Measurements from ENCODE around the gene MYL2. TPM values are rescaled to one million over a fixed set of nuclear protein-coding genes. Genes with fewer than 3 reads are reported as not detected.

The MYL2 gene
- total and polyA plus RNA-seq, 2 donors from 2014 or later = 4.4 TPM; not detected in 1

- Histone ChIP-seq H3K27me3 (ENCODE audit: control insufficient read depth, insufficient read depth, low read length) (no peaks in the 10 kb centered on the region), H3K4me1 (ENCODE audit: control insufficient read depth in 2 of 3, insufficient read depth in 2 of 3, low read depth in 1 of 3, low read length in 3 of 3) (peaks cover 0 to under 1% (median 0%) of the 10 kb centered on the region in 3 donors), H3K4me3 (ENCODE audit: low read length in 3 of 3) (no peak overlapping the region), H3K9ac (ENCODE audit: low read length in 3 of 3) (no peak overlapping the region), H3K9me3 (ENCODE audit: control insufficient read depth in 2 of 3, insufficient read depth in 1 of 3, low read length in 3 of 3) (no peaks in the 10 kb centered on the region), H3K27ac (ENCODE audit: low read depth in 2 of 2, low read length in 2 of 2) (no peak overlapping the region), H3K36me3 (ENCODE audit: control insufficient read depth in 2 of 3, insufficient read depth in 3 of 3, low read length in 3 of 3) (no peaks in the 10 kb centered on the region)
- FAIRE-seq (no peak), DNase-seq (no peak)
- intact Hi-C loops (cut with DNase I) = no loop called here
- TF ChIP-seq CTCF (IDR thresholded peaks at IDR 0.05; ENCODE audit: borderline replicate concordance, extremely low read depth, insufficient read depth) = no peak
Observed at GRCh38 chr12:110889361-110889760, 31.0 kb downstream of the MYL2 start.

- no peaks in the 10 kb centered on the region for H3K36me3 ChIP-seq (ENCODE audit: control insufficient read depth in 2 of 3, insufficient read depth in 3 of 3, low read length in 3 of 3)
- no peak overlapping the region for H3K9ac ChIP-seq (ENCODE audit: low read length in 3 of 3)
- H3K27me3 ChIP-seq (ENCODE audit: control insufficient read depth, insufficient read depth, low read length) = no peaks in the 10 kb centered on the region
- intact Hi-C loops (cut with DNase I) = no loop called here
- FAIRE-seq (no peak), DNase-seq (no peak)
- TF ChIP-seq CTCF (IDR thresholded peaks at IDR 0.05; ENCODE audit: borderline replicate concordance, extremely low read depth, insufficient read depth) = no peak
- H3K4me1 ChIP-seq (ENCODE audit: control insufficient read depth in 2 of 3, insufficient read depth in 2 of 3, low read depth in 1 of 3, low read length in 3 of 3) = no peaks in the 10 kb centered on the region
- H3K9me3 ChIP-seq (ENCODE audit: control insufficient read depth in 2 of 3, insufficient read depth in 1 of 3, low read length in 3 of 3) = no peaks in the 10 kb centered on the region
- no peak overlapping the region for H3K27ac ChIP-seq (ENCODE audit: low read depth in 2 of 2, low read length in 2 of 2)
- no peak overlapping the region for H3K4me3 ChIP-seq (ENCODE audit: low read length in 3 of 3)
Observed at GRCh38 chr12:110888256-110888991, 32.0 kb downstream of the MYL2 start.

- no peak overlapping the region for H3K27ac ChIP-seq (ENCODE audit: low read depth in 2 of 2, low read length in 2 of 2)
- TF ChIP-seq CTCF (IDR thresholded peaks at IDR 0.05; ENCODE audit: borderline replicate concordance, extremely low read depth, insufficient read depth) = no peak
- H3K36me3 ChIP-seq (ENCODE audit: control insufficient read depth in 2 of 3, insufficient read depth in 3 of 3, low read length in 3 of 3) = no peaks in the 10 kb centered on the region
- no peaks in the 10 kb centered on the region for H3K27me3 ChIP-seq (ENCODE audit: control insufficient read depth, insufficient read depth, low read length)
- H3K9ac ChIP-seq (ENCODE audit: low read length in 3 of 3) = no peak overlapping the region
- no peaks in the 10 kb centered on the region for H3K9me3 ChIP-seq (ENCODE audit: control insufficient read depth in 2 of 3, insufficient read depth in 1 of 3, low read length in 3 of 3)
- DNase-seq (no peak), FAIRE-seq (no peak)
- H3K4me3 ChIP-seq (ENCODE audit: low read length in 3 of 3) = no peak overlapping the region
- no peaks in the 10 kb centered on the region for H3K4me1 ChIP-seq (ENCODE audit: control insufficient read depth in 2 of 3, insufficient read depth in 2 of 3, low read depth in 1 of 3, low read length in 3 of 3)
- intact Hi-C loops (cut with DNase I) = no loop called here
Observed at GRCh38 chr12:110885152-110885840, 35.1 kb downstream of the MYL2 start.
